H9 (cell line): Measurements from ENCODE around the gene FAM227A. TPM values are rescaled to one million over a fixed set of nuclear protein-coding genes. Genes with fewer than 3 reads are reported as not detected.

ENCODE experiments used
- DNase-seq: peaks from one replicate; pipeline ENCODE4 v3.0.0-alpha.2; 2017
- H2AFZ ChIP-seq: one replicate; pipeline ENCODE4 v1.6.1; 2013; ENCODE audit warnings: mild to moderate bottlenecking, low read length, control low read depth, moderate library complexity
- H2AK5ac ChIP-seq: 2 replicates; pipeline ENCODE4 v1.6.1; 2013; ENCODE audit warnings: low read length, control low read depth, mixed read lengths; ENCODE audit not compliant: insufficient read length
- H2BK120ac ChIP-seq: one replicate; pipeline ENCODE4 v1.6.1; 2013; ENCODE audit warnings: low read depth, mild to moderate bottlenecking, low read length, control low read depth, inconsistent platforms; ENCODE audit not compliant: poor library complexity, severe bottlenecking
- H2BK12ac ChIP-seq: 2 replicates; pipeline ENCODE4 v1.6.1; 2013; ENCODE audit warnings: low read length, control low read depth, mixed read lengths, low read depth; ENCODE audit not compliant: insufficient read length
- H2BK15ac ChIP-seq: 2 replicates; pipeline ENCODE4 v1.6.1; 2013; ENCODE audit warnings: low read depth, low read length, control low read depth
- H2BK20ac ChIP-seq: one replicate; pipeline ENCODE4 v1.6.1; 2013; ENCODE audit warnings: low read depth, mild to moderate bottlenecking, low read length, control low read depth, inconsistent platforms; ENCODE audit not compliant: poor library complexity, severe bottlenecking
- H2BK5ac ChIP-seq: 2 replicates; pipeline ENCODE4 v1.6.1; 2013; ENCODE audit warnings: low read length, control low read depth, mixed read lengths; ENCODE audit not compliant: insufficient read length
- H3K14ac ChIP-seq: 2 replicates; pipeline ENCODE4 v1.6.1; 2013; ENCODE audit warnings: low read length, control low read depth; ENCODE audit not compliant: insufficient read depth
- H3K18ac ChIP-seq: 2 replicates; pipeline ENCODE4 v1.6.1; 2013; ENCODE audit warnings: low read depth, mild to moderate bottlenecking, mixed read lengths, low read length, control low read depth; ENCODE audit not compliant: insufficient read length
- H3K23ac ChIP-seq: 2 replicates; pipeline ENCODE4 v1.6.1; 2013; ENCODE audit warnings: low read length, control low read depth, mixed read lengths, low read depth; ENCODE audit not compliant: insufficient read length
- H3K23me2 ChIP-seq: 2 replicates; pipeline ENCODE4 v1.6.1; 2013; ENCODE audit warnings: low read depth, mild to moderate bottlenecking, mixed read lengths, low read length, control low read depth; ENCODE audit not compliant: insufficient read length, poor library complexity, severe bottlenecking
- H3K27ac ChIP-seq: 2 replicates; pipeline ENCODE4 v1.5.1; 2013; ENCODE audit warnings: low read length, control low read depth, mixed read lengths, low read depth; ENCODE audit not compliant: insufficient read length
- H3K27me3 ChIP-seq: 2 replicates; pipeline ENCODE4 v1.6.1; 2013; ENCODE audit warnings: low read length, control low read depth, inconsistent platforms; ENCODE audit not compliant: insufficient read depth
- H3K4ac ChIP-seq: 2 replicates; pipeline ENCODE4 v1.6.1; 2013; ENCODE audit warnings: low read depth, mild to moderate bottlenecking, control low read depth, inconsistent platforms, low read length, moderate library complexity
- H3K4me1 ChIP-seq: 2 replicates; pipeline ENCODE4 v1.6.1; 2013; ENCODE audit warnings: low read length, control low read depth, inconsistent platforms; ENCODE audit not compliant: insufficient read depth
- H3K4me2 ChIP-seq: 2 replicates; pipeline ENCODE4 v1.6.1; 2013; ENCODE audit warnings: low read length, control low read depth, mixed read lengths; ENCODE audit not compliant: insufficient read length, insufficient read depth
- H3K56ac ChIP-seq: 2 replicates; pipeline ENCODE4 v1.6.1; 2013; ENCODE audit warnings: low read depth, mild to moderate bottlenecking, mixed read lengths, low read length, control low read depth; ENCODE audit not compliant: insufficient read length
- H3K79me1 ChIP-seq: 2 replicates; pipeline ENCODE4 v1.6.1; 2013; ENCODE audit warnings: low read depth, mild to moderate bottlenecking, moderate library complexity, low read length, control low read depth, inconsistent platforms; ENCODE audit not compliant: insufficient read depth, poor library complexity, severe bottlenecking
- H3K79me2 ChIP-seq: 2 replicates; pipeline ENCODE4 v1.6.1; 2013; ENCODE audit warnings: low read length, control low read depth, inconsistent platforms; ENCODE audit not compliant: insufficient read depth
- H3K9ac ChIP-seq: 2 replicates; pipeline ENCODE4 v1.6.1; 2013; ENCODE audit warnings: low read length, control low read depth, mixed read lengths; ENCODE audit not compliant: insufficient read length; ENCODE audit errors: extremely low read depth
- H3K9me3 ChIP-seq: one replicate; pipeline ENCODE4 v1.6.1; 2013; ENCODE audit warnings: low read depth, low read length, inconsistent platforms; ENCODE audit not compliant: control insufficient read depth
- H3T11ph ChIP-seq: one replicate; pipeline ENCODE4 v1.6.1; 2013; ENCODE audit warnings: mild to moderate bottlenecking, low read length, control low read depth, inconsistent platforms
- H4K20me1 ChIP-seq: one replicate; pipeline ENCODE4 v1.6.1; 2013; ENCODE audit not compliant: control insufficient read depth, insufficient read length, insufficient read depth
- H4K5ac ChIP-seq: 2 replicates; pipeline ENCODE4 v1.6.1; 2013; ENCODE audit warnings: low read depth, mild to moderate bottlenecking, mixed read lengths, low read length, control low read depth; ENCODE audit not compliant: insufficient read length
- H4K8ac ChIP-seq: replicated peaks from 2 replicates; pipeline ENCODE4 v1.6.1; 2013; ENCODE audit warnings: low read length, control low read depth, mixed read lengths, low read depth; ENCODE audit not compliant: insufficient read length
- H4K91ac ChIP-seq: 2 replicates; pipeline ENCODE4 v1.6.1; 2013; ENCODE audit warnings: low read depth, mild to moderate bottlenecking, moderate library complexity, mixed read lengths, low read length, control low read depth; ENCODE audit not compliant: insufficient read length
- H3K27ac Mint-ChIP-seq, 3 experiments: 2 replicates in 2 of 3; 3 replicates in 1 of 3; pipeline ENCODE4 v1.8.0; 2020 to 2021; ENCODE audit warnings: mixed read lengths in 3 of 3, mild to moderate bottlenecking in 1 of 3, moderate library complexity in 1 of 3
- H3K27me3 Mint-ChIP-seq: 2 replicates; pipeline ENCODE4 v1.8.0; 2021; ENCODE audit warnings: low read depth, mild to moderate bottlenecking, moderate library complexity, mixed read lengths
- H3K36me3 Mint-ChIP-seq, 3 experiments: 2 replicates in 2 of 3; 3 replicates in 1 of 3; pipeline ENCODE4 v1.8.0; 2020 to 2021; ENCODE audit warnings: low read depth in 3 of 3, mixed read lengths in 3 of 3; ENCODE audit not compliant: insufficient read depth in 1 of 3
- H3K4me1 Mint-ChIP-seq, 2 experiments: 2 replicates each; pipeline ENCODE4 v1.8.0; 2020; ENCODE audit warnings: mixed read lengths in 2 of 2
- H3K4me3 Mint-ChIP-seq, 2 experiments: 2 replicates in 1 of 2; 3 replicates in 1 of 2; pipeline ENCODE4 v1.8.0; 2020 to 2021; ENCODE audit warnings: mild to moderate bottlenecking in 2 of 2, mixed read lengths in 2 of 2, moderate library complexity in 1 of 2
- H3K9me3 Mint-ChIP-seq, 2 experiments: 2 replicates in 1 of 2; 3 replicates in 1 of 2; pipeline ENCODE4 v1.8.0; 2020; ENCODE audit warnings: mild to moderate bottlenecking in 2 of 2, mixed read lengths in 2 of 2, moderate library complexity in 1 of 2
- CTCF ChIP-seq: fragments of 200-600 bp; sonication (generic); conservative IDR thresholded peaks from 3 replicates; pipeline ENCODE4 v1.8.0; 2021; ENCODE audit warnings: antibody characterized with exemption, mild to moderate bottlenecking
- WGBS: extraction: QIAGEN DNeasy Blood & Tissue Kit; methylation state at CpG from one replicate; pipeline ENCODE4 v1.1.7; 2013; ENCODE audit warnings: missing lambda C conversion rate, low lambda C conversion rate, mixed read lengths; ENCODE audit not compliant: insufficient read length; ENCODE audit errors: extremely low coverage; 5-methylcytosine and 5-hydroxymethylcytosine counted together
- total RNA-seq: library from RNA; stranded (reverse); gene quantifications from 2 replicates; pipeline ENCODE4 v1.2.1, GENCODE V29; 2021

FAM227A gene
- total RNA-seq, 1 experiment from 2014 or later = 3.6 TPM

- Histone ChIP-seq H2AK5ac (no peak overlapping the region), H3K23me2 (peaks cover 11% of the 10 kb centered on the region), H3K4me1 (peaks cover 9% of the 10 kb centered on the region), H2BK20ac (no peak overlapping the region), H2BK12ac (no peak overlapping the region), H2BK15ac (no peak overlapping the region), H3K4me2 (peak overlapping the region; percentile 72), H4K8ac (no peak overlapping the region), H2AFZ (no peak overlapping the region), H3K23ac (no peak overlapping the region), H3T11ph (no peak overlapping the region), H3K27me3 (no peaks in the 10 kb centered on the region), H3K9ac (peak overlapping the region; percentile 50), H4K20me1 (no peaks in the 10 kb centered on the region), H3K79me1 (no peaks in the 10 kb centered on the region), H3K9me3 (no peaks in the 10 kb centered on the region), H3K4ac (no peak overlapping the region), H3K27ac (no peak overlapping the region), H4K5ac (no peak overlapping the region), H3K56ac (no peak overlapping the region), H3K14ac (no peak overlapping the region), H2BK5ac (no peak overlapping the region), H4K91ac (no peak overlapping the region), H2BK120ac (no peak overlapping the region), H3K18ac (no peak overlapping the region), H3K79me2 (peaks cover 9% of the 10 kb centered on the region)
- DNase-seq = no peak
- Mint-ChIP-seq H3K9me3 (no peaks in the 10 kb centered on the region), H3K27ac (peak overlapping the region in 1 of 3 experiments; percentile 83; a peak in 2 of 7 replicates), H3K4me3 (peak overlapping the region; percentile 93 to 99), H3K27me3 (no peaks in the 10 kb centered on the region; the same call in 1 of the 2 replicates), H3K4me1 (peaks cover 45 to 56% of the 10 kb centered on the region in 2 experiments), H3K36me3 (peaks cover 7 to 26% (median 8%) of the 10 kb centered on the region in 3 experiments; a peak in 6 of 7 replicates)
- WGBS = no CpG with 5 or more reads among the region's 6 CpGs
- no peak for TF ChIP-seq CTCF
Measured at GRCh38 chr22:38699784-38700183, 43.6 kb upstream of the FAM227A start.
